Activated naive CD8-positive, alpha-beta T cell treated with anti-CD3 and anti-CD28 coated beads, Interleukin-2, amount 10 ng/mL, durations not matched to agents 7 days and 5 days (primary cell): ENCODE data around the gene IGSF9B. TPM values are rescaled to one million over a fixed set of nuclear protein-coding genes. Genes with fewer than 3 reads are reported as not detected.

Source experiments
- ATAC-seq: fragments of 150-1000 bp; cut with Tn5 transposase; one replicate; pipeline ENCODE4 v1.10.0; 2021; ENCODE audit warnings: low read depth, moderate library complexity
- POLR2A ChIA-PET: fragments of 350-600 bp; sonication (Branson Sonifier 250); formaldehyde crosslinking; loops from one replicate; lab custom pipeline; 2021; ENCODE audit warnings: antibody characterized with exemption; lab: Charles Lee
- DNase-seq: peaks from one replicate; pipeline ENCODE4 v3.0.0; 2021
- H3K27ac Mint-ChIP-seq: one replicate; pipeline ENCODE4 v1.8.0; 2022; ENCODE audit warnings: mild to moderate bottlenecking, mixed read lengths
- H3K27me3 Mint-ChIP-seq: one replicate; pipeline ENCODE4 v1.8.0; 2022; ENCODE audit warnings: mild to moderate bottlenecking, moderate library complexity, mixed read lengths
- H3K36me3 Mint-ChIP-seq: one replicate; pipeline ENCODE4 v1.8.0; 2021; ENCODE audit warnings: mild to moderate bottlenecking, mixed read lengths
- H3K4me1 Mint-ChIP-seq: one replicate; pipeline ENCODE4 v1.8.0; 2021; ENCODE audit warnings: mixed read lengths
- H3K4me3 Mint-ChIP-seq: one replicate; pipeline ENCODE4 v1.8.0; 2022; ENCODE audit warnings: mild to moderate bottlenecking, moderate library complexity, mixed read lengths
- H3K9me3 Mint-ChIP-seq: one replicate; pipeline ENCODE4 v1.8.0; 2021; ENCODE audit warnings: mixed read lengths
- total RNA-seq, 2 experiments: library from RNA; stranded (reverse); gene quantifications; one replicate each; pipeline ENCODE4 v1.2.3, GENCODE V29; 2021

Gene IGSF9B
- total RNA-seq, 2 experiments from 2014 or later: 91.8 to 99.7 TPM

- Mint-ChIP-seq H3K9me3 (no peaks in the 10 kb centered on the region), H3K36me3 (no peaks in the 10 kb centered on the region), H3K27me3 (peaks cover 28% of the 10 kb centered on the region), H3K27ac (no peak overlapping the region), H3K4me3 (no peak overlapping the region), H3K4me1 (no peaks in the 10 kb centered on the region)
- POLR2A ChIA-PET: no interaction called here
- DNase-seq: no peak
- no peak for ATAC-seq
Measured at GRCh38 chr11:133889893-133890292, 66.9 kb downstream of the IGSF9B start.

DNA sequence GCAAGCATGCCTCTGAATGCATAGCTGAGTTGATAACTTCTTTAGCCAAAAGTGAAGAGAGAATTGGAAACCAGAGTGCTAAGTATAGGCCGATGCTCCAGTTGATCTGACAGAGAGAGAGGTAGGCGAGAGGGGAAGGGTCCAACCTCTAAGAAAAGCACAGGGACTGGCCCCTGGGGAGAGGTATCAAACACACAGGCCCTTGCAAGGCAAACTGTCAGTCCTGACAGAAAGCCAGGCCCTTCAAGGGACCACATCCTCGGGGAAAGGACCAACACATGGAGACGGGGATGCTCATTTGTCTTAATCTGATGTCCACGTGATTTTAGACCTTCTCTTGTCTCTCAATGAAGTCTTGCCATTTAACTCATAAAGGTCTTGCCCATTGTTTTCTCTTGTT, 67.6 kb downstream of the IGSF9B start:
- DNase-seq (no peak), ATAC-seq (no peak)
- H3K27ac Mint-ChIP-seq: no peak overlapping the region
- H3K4me1 Mint-ChIP-seq: no peaks in the 10 kb centered on the region
- POLR2A ChIA-PET: no interaction called here
- no peaks in the 10 kb centered on the region for H3K36me3 Mint-ChIP-seq
- H3K9me3 Mint-ChIP-seq: no peaks in the 10 kb centered on the region
- H3K4me3 Mint-ChIP-seq: no peak overlapping the region
- peaks cover 33% of the 10 kb centered on the region for H3K27me3 Mint-ChIP-seq

GRCh38 chr11:133887692-133888332, 69.0 kb downstream of the IGSF9B start:
- Mint-ChIP-seq H3K4me3 (no peak overlapping the region), H3K27me3 (peaks cover 43% of the 10 kb centered on the region), H3K27ac (no peak overlapping the region), H3K9me3 (peaks cover 5% of the 10 kb centered on the region), H3K36me3 (no peaks in the 10 kb centered on the region), H3K4me1 (no peaks in the 10 kb centered on the region)
- DNase-seq: no peak
- POLR2A ChIA-PET: no interaction called here
- ATAC-seq: no peak

DNA sequence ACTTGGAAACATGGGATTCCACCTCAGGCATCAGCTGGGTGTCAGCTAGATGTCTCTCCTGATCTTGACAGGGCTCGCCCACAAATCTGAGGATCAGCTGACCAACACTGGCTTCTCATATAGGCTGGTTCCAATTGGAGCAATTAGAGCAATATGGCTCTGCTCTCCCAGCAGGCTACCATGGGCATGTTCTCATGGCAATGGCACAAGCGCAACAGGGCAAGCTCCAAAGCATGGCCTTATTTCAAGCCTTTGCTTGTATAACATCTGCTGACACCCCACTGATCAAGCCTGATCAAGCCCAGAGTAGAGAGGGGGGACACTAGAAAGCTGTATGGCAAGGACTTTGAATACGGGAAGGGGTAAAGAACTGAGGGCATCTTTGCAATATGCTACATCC, 70.7 kb downstream of the IGSF9B start:
- Mint-ChIP-seq H3K4me1 (no peaks in the 10 kb centered on the region), H3K27ac (no peak overlapping the region), H3K9me3 (peaks cover 9% of the 10 kb centered on the region), H3K4me3 (no peak overlapping the region), H3K27me3 (peaks cover 45% of the 10 kb centered on the region), H3K36me3 (no peaks in the 10 kb centered on the region)
- no peak for DNase-seq
- ATAC-seq: no peak
- POLR2A ChIA-PET: no interaction called here

GRCh38 chr11:133872160-133872559, 84.6 kb downstream of the IGSF9B start:
- no peaks in the 10 kb centered on the region for H3K36me3 Mint-ChIP-seq

GRCh38 chr11:133867456-133867855, 89.3 kb downstream of the IGSF9B start:
- POLR2A ChIA-PET: no interaction called here
- Mint-ChIP-seq H3K27ac (no peak overlapping the region), H3K4me3 (no peak overlapping the region), H3K9me3 (no peaks in the 10 kb centered on the region), H3K27me3 (peaks cover 17% of the 10 kb centered on the region), H3K4me1 (no peaks in the 10 kb centered on the region), H3K36me3 (no peaks in the 10 kb centered on the region)
- no peak for DNase-seq
- no peak for ATAC-seq

More at GRCh38 chr11:133872160-133872559, 84.6 kb downstream of the IGSF9B start:
- no peak overlapping the region for H3K27ac Mint-ChIP-seq
- POLR2A ChIA-PET: no interaction called here
- no peaks in the 10 kb centered on the region for H3K4me1 Mint-ChIP-seq
- peaks cover 17% of the 10 kb centered on the region for H3K27me3 Mint-ChIP-seq
- DNase-seq: no peak
- no peak for ATAC-seq
- no peaks in the 10 kb centered on the region for H3K9me3 Mint-ChIP-seq
- no peak overlapping the region for H3K4me3 Mint-ChIP-seq

GRCh38 chr11:133865466-133865865, 91.3 kb downstream of the IGSF9B start:
- DNase-seq: no peak
- Mint-ChIP-seq H3K36me3 (no peaks in the 10 kb centered on the region), H3K4me1 (no peaks in the 10 kb centered on the region), H3K27me3 (peaks cover 24% of the 10 kb centered on the region), H3K9me3 (no peaks in the 10 kb centered on the region), H3K4me3 (no peak overlapping the region), H3K27ac (no peak overlapping the region)
- POLR2A ChIA-PET: interaction anchor here (0.7 kb wide), 1 partner anchor 10 kb away, joined by 3 read pairs; no protein-coding TSS in a partner anchor
- no peak for ATAC-seq

GRCh38 chr11:133864756-133865155, 92.0 kb downstream of the IGSF9B start:
- no peak for DNase-seq
- Mint-ChIP-seq H3K36me3 (no peaks in the 10 kb centered on the region), H3K4me1 (no peaks in the 10 kb centered on the region), H3K27me3 (peaks cover 20% of the 10 kb centered on the region), H3K9me3 (no peaks in the 10 kb centered on the region), H3K4me3 (no peak overlapping the region), H3K27ac (no peak overlapping the region)
- no peak for ATAC-seq
- POLR2A ChIA-PET: no interaction called here

DNA sequence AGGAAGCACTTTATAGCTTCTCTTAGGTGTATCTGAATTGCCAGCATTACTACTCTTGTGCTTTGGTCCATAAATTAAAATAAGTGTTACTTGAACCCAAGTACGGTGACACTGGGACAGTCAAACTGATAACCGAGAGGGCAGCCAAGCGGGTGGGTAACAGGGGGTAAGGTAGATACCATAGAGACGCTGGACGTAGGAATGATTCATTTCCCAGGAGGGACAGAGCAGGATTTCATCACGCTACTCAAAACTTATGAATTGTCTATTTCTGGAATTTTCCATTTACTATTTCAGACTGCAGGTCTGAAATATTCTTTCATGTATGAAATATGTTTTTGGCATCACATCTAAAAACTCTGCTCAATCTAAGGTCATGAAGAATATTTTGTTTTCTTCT, 96.6 kb downstream of the IGSF9B start:
- Mint-ChIP-seq H3K27ac (no peak overlapping the region), H3K4me3 (no peak overlapping the region), H3K36me3 (no peaks in the 10 kb centered on the region), H3K4me1 (no peaks in the 10 kb centered on the region), H3K27me3 (peaks cover 34% of the 10 kb centered on the region), H3K9me3 (no peaks in the 10 kb centered on the region)
- POLR2A ChIA-PET: no interaction called here
- DNase-seq (no peak), ATAC-seq (no peak)

Other genes with a start within 250 kb of the IGSF9B start
- not detected for gene SPATA19, start 111.5 kb downstream of the IGSF9B start, total RNA-seq
- gene JAM3, start 112.1 kb upstream of the IGSF9B start, total RNA-seq: 10 to 100 TPM; 21.1 to 23.7 TPM